ENCODE data around the gene CEBPB. TPM values are rescaled to one million over a fixed set of nuclear protein-coding genes. Genes with fewer than 3 reads are reported as not detected.

The CEBPB gene
- total RNA-seq, 1 experiment from 2014 or later: 137 TPM

- no peak for TF ChIP-seq CTCF (IDR thresholded peaks at IDR 0.05; ENCODE audit: unreplicated experiment)
- intact Hi-C loops (cut with micrococcal nuclease; ENCODE audit: unreplicated experiment): loop anchor here (5.0 to 10.0 kb wide), 2 partner anchors 53 to 171 kb away; no protein-coding TSS in a partner anchor
- no peaks in the 10 kb centered on the region for H3K9me3 Mint-ChIP-seq (ENCODE audit: low read depth, unreplicated experiment)
- peak overlapping the region; percentile 93 for H3K4me3 Mint-ChIP-seq (ENCODE audit: low read depth, unreplicated experiment)
- DNase-seq: no peak
- H3K36me3 Mint-ChIP-seq (ENCODE audit: insufficient read depth, unreplicated experiment): peaks cover 87% of the 10 kb centered on the region
- CTCF ChIA-PET: interaction anchor here (0.5 kb wide), 1 partner anchor 20 kb away, joined by 3 read pairs; no protein-coding TSS in a partner anchor
- H3K4me1 Mint-ChIP-seq (ENCODE audit: low read depth, unreplicated experiment): peaks cover 37% of the 10 kb centered on the region
- H3K27me3 Mint-ChIP-seq (ENCODE audit: unreplicated experiment): no peaks in the 10 kb centered on the region
- BruUV-seq (replicated peaks): no TSS peak
- H3K27ac Mint-ChIP-seq (ENCODE audit: unreplicated experiment): peak overlapping the region; percentile 99
These were observed 3.3 kb downstream of the CEBPB start for GRCh38 chr20:50193836-50194421.

GRCh38 chr20:50194422-50194830 is 3.8 kb downstream of the CEBPB start:
- peak overlapping the region; percentile 99 for H3K27ac Mint-ChIP-seq (ENCODE audit: unreplicated experiment)
- H3K27me3 Mint-ChIP-seq (ENCODE audit: unreplicated experiment): no peaks in the 10 kb centered on the region

GRCh38 chr20:50194831-50195523 is 4.3 kb downstream of the CEBPB start:
- no peaks in the 10 kb centered on the region for H3K27me3 Mint-ChIP-seq (ENCODE audit: unreplicated experiment)
- CTCF ChIA-PET: interaction anchor here (0.7 kb wide), 1 partner anchor 41 kb away, joined by 3 read pairs; no protein-coding TSS in a partner anchor
- BruUV-seq (replicated peaks): no TSS peak

More at GRCh38 chr20:50194422-50194830, 3.8 kb downstream of the CEBPB start:
- intact Hi-C loops (cut with micrococcal nuclease; ENCODE audit: unreplicated experiment): loop anchor here (5.0 to 10.0 kb wide), 2 partner anchors 53 to 170 kb away; no protein-coding TSS in a partner anchor
- H3K9me3 Mint-ChIP-seq (ENCODE audit: low read depth, unreplicated experiment): no peaks in the 10 kb centered on the region
- CTCF ChIA-PET: interaction anchor here (0.5 kb wide), 1 partner anchor 19 kb away, joined by 3 read pairs; no protein-coding TSS in a partner anchor
- H3K36me3 Mint-ChIP-seq (ENCODE audit: insufficient read depth, unreplicated experiment): peaks cover 83% of the 10 kb centered on the region
- no TSS peak for BruUV-seq (replicated peaks)
- H3K4me1 Mint-ChIP-seq (ENCODE audit: low read depth, unreplicated experiment): peaks cover 37% of the 10 kb centered on the region
- peak overlapping the region; percentile 93 for H3K4me3 Mint-ChIP-seq (ENCODE audit: low read depth, unreplicated experiment)
- DNase-seq: no peak
- no peak for TF ChIP-seq CTCF (IDR thresholded peaks at IDR 0.05; ENCODE audit: unreplicated experiment)

More at GRCh38 chr20:50194831-50195523, 4.3 kb downstream of the CEBPB start:
- Mint-ChIP-seq H3K4me1 (ENCODE audit: low read depth, unreplicated experiment) (peaks cover 37% of the 10 kb centered on the region), H3K27ac (ENCODE audit: unreplicated experiment) (peak overlapping the region; percentile 99), H3K4me3 (ENCODE audit: low read depth, unreplicated experiment) (peak overlapping the region; percentile 93), H3K9me3 (ENCODE audit: low read depth, unreplicated experiment) (no peaks in the 10 kb centered on the region), H3K36me3 (ENCODE audit: insufficient read depth, unreplicated experiment) (peaks cover 77% of the 10 kb centered on the region)
- no peak for DNase-seq
- intact Hi-C loops (cut with micrococcal nuclease; ENCODE audit: unreplicated experiment): loop anchor here (5.0 to 10.0 kb wide), 2 partner anchors 52 to 170 kb away; no protein-coding TSS in a partner anchor
- TF ChIP-seq CTCF (IDR thresholded peaks at IDR 0.05; ENCODE audit: unreplicated experiment): no peak

Measured in Calu3 (cell line).